Measurements from ENCODE around the gene USP27X. TPM values are rescaled to one million over a fixed set of nuclear protein-coding genes. Genes with fewer than 3 reads are reported as not detected.

Gene USP27X
- total and polyA plus RNA-seq, 2 of the 8 experiments (the other 6 are each of a cell fraction or from before 2014, with no cell fraction given), result 3.8 to 4.7 TPM

DNA sequence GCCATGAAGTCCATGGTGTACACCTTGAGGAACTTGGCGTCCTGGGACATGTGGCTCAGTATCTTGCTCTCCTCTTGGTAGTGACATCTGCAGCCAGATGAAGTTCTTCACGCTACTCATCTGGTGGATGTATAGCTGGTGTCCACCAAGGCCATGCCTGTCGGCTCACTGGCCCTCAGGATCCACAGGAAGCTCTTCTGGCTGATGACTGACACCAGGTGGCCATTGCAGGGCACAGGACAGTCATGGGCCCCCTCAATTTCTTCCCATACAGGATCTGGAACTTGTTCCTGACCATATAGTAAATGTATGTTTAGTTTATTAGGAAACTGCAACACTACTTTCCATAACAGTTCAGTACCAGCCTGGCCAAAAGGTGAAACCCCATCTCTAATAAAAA lies 32.8 kb downstream of the USP27X start:
- CTCF ChIA-PET (ENCODE audit: partially characterized antibody), result interaction anchor here (1.1 kb wide), 2 partner anchors 9 to 28 kb away, joined by 3 to 4 read pairs; no protein-coding TSS in a partner anchor
- TF ChIP-seq TCF12 (IDR thresholded peaks at IDR 0.05; ENCODE audit: low read depth, low read length) (no peak), EZH2 (IDR thresholded peaks at IDR 0.05; ENCODE audit: low read depth, low read length, severe bottlenecking) (no peak), KDM5A (IDR thresholded peaks at IDR 0.05; ENCODE audit: low read length) (no peak), RXRA (IDR thresholded peaks at IDR 0.05; ENCODE audit: insufficient read depth, low read depth, low read length) (no peak), SAP30 (IDR thresholded peaks at IDR 0.05; ENCODE audit: insufficient read depth, insufficient replicate concordance, low read length) (no peak), TAF7 (optimal IDR thresholded peaks at IDR 0.05; ENCODE audit: borderline replicate concordance, low read depth, low read length) (no peak)

More for the DNA sequence above, 32.8 kb downstream of the USP27X start:
- Histone ChIP-seq H2BK12ac (ENCODE audit: low read depth, low read length) (no peak overlapping the region), H2BK5ac (ENCODE audit: low read depth, low read length) (no peak overlapping the region), H3K9ac (replicated peaks in 1 of 4; ENCODE audit: extremely low read depth in 1 of 4, low read depth in 3 of 4, low read length in 3 of 4) (no peak overlapping the region), H2BK20ac (ENCODE audit: low read length) (no peak overlapping the region), H3K79me2 (ENCODE audit: control insufficient read depth in 1 of 2, insufficient read depth in 2 of 2, low read length in 2 of 2) (no peaks in the 10 kb centered on the region), H3K4me3 (ENCODE audit: extremely low read depth in 1 of 4, insufficient read depth in 2 of 4, low read depth in 3 of 4, low read length in 4 of 4) (no peak overlapping the region), H3K27ac (ENCODE audit: low read depth, low read length) (no peak overlapping the region), H4K5ac (ENCODE audit: insufficient read length, low read depth, low read length) (no peak overlapping the region), H3K4me1 (replicated peaks in 1 of 4; ENCODE audit: control insufficient read depth in 3 of 4, insufficient read depth in 4 of 4, low read length in 3 of 4) (no peaks in the 10 kb centered on the region), H3K18ac (ENCODE audit: extremely low read depth, low read length) (no peak overlapping the region), H2AK5ac (ENCODE audit: low read depth, low read length) (no peak overlapping the region), H4K91ac (replicated peaks; ENCODE audit: insufficient read length, low read length) (no peak overlapping the region), H3K27me3 (replicated peaks in 1 of 4; ENCODE audit: control insufficient read depth in 3 of 4, extremely low read depth in 1 of 4, insufficient read depth in 3 of 4, low read length in 3 of 4) (no peaks in the 10 kb centered on the region), H3K14ac (ENCODE audit: insufficient read length) (no peak overlapping the region), H3K23ac (ENCODE audit: insufficient read length) (no peak overlapping the region), H3K23me2 (ENCODE audit: low read depth, low read length) (no peaks in the 10 kb centered on the region), H3K4me2 (ENCODE audit: insufficient read depth in 1 of 2, low read depth in 2 of 2, low read length in 2 of 2) (no peak overlapping the region), H2BK15ac (ENCODE audit: low read length) (no peak overlapping the region), H3K79me1 (ENCODE audit: low read depth, low read length) (no peaks in the 10 kb centered on the region), H4K20me1 (replicated peaks in 1 of 2; ENCODE audit: control insufficient read depth in 1 of 2, insufficient read depth in 2 of 2, low read length in 2 of 2) (no peaks in the 10 kb centered on the region), H2AFZ (ENCODE audit: low read length) (no peak overlapping the region), H3K9me3 (ENCODE audit: insufficient read depth in 2 of 2, low read depth in 1 of 2, low read length in 1 of 2) (no peaks in the 10 kb centered on the region), H2BK120ac (replicated peaks; ENCODE audit: low read depth, low read length) (no peak overlapping the region), H4K8ac (ENCODE audit: extremely low read depth, insufficient read depth, low read length) (no peak overlapping the region), H3K56ac (replicated peaks; ENCODE audit: insufficient read length, low read depth, low read length) (no peak overlapping the region), H3K4ac (replicated peaks; ENCODE audit: insufficient read length, low read depth, low read length) (no peak overlapping the region), H3K36me3 (ENCODE audit: control insufficient read depth in 2 of 4, insufficient read depth in 4 of 4, low read length in 3 of 4) (no peaks in the 10 kb centered on the region)
- DNase-seq (ENCODE audit: low read depth in 1 of 2, low spot score in 2 of 2), result no peak
- FAIRE-seq, result no peak
- POLR2A ChIA-PET (ENCODE audit: partially characterized antibody), result no interaction called here
- 96% methylated on average over 3 of the region's 3 CpGs; no CpG with 5 or more reads in 1 of the 2 experiments for WGBS, 2 experiments (ENCODE audit: extremely low coverage in 1 of 2, insufficient coverage in 1 of 2, insufficient read length in 1 of 2, insufficient replicate concordance in 2 of 2, low coverage in 1 of 2, low lambda C conversion rate in 2 of 2, missing lambda C conversion rate in 1 of 2)
